Ovary (tissue), 9 donors: Measurements from ENCODE around the gene SPARC. TPM values are rescaled to one million over a fixed set of nuclear protein-coding genes. Genes with fewer than 3 reads are reported as not detected.
"Not testable (repeated sequence)": the region's sequence is repeated elsewhere in the genome, so short reads cannot be mapped to it uniquely, and the experiment has no call there.

Experiments
- DNase-seq, 5 donors: peaks; one replicate each; pipeline ENCODE4 v3.0.0-alpha.2; 2019 to 2020
- H3K27ac ChIP-seq, 2 donors: fragments of 200-600 bp; one replicate each; pipeline versions ENCODE4 v1.5.1 to v1.8.0; 2019 to 2022
- H3K27me3 ChIP-seq: fragments of 200-600 bp; one replicate; pipeline ENCODE4 v1.8.0; 2022
- H3K36me3 ChIP-seq: fragments of 200-600 bp; sonication (generic); one replicate; pipeline ENCODE4 v1.5.1; 2019
- H3K4me1 ChIP-seq: one replicate; pipeline ENCODE4 v1.8.1; 2013; ENCODE audit warnings: mild to moderate bottlenecking, moderate library complexity; ENCODE audit not compliant: insufficient read depth
- H3K4me3 ChIP-seq: fragments of 200-600 bp; sonication (generic); one replicate; pipeline ENCODE4 v1.5.1; 2017
- H3K9me3 ChIP-seq, 2 donors: fragments of 200-600 bp in 1 of 2; sonication (generic) in 1 of 2; one replicate each; pipeline versions ENCODE4 v1.5.1 to v1.8.1; 2013 to 2019; ENCODE audit warnings: mild to moderate bottlenecking in 1 of 2, moderate library complexity in 1 of 2
- CTCF ChIP-seq, 3 donors: fragments of 450-650 bp in 2 of 3; fragments of 200-600 bp in 1 of 3; IDR thresholded peaks; one replicate each; pipeline versions ENCODE4 v1.5.1 to v1.8.0; 2016 to 2022; ENCODE audit warnings: antibody characterized with exemption in 3 of 3, mild to moderate bottlenecking in 1 of 3
- EP300 ChIP-seq: sonication (generic); formaldehyde crosslinking; IDR thresholded peaks from one replicate; pipeline ENCODE4 v1.6.1; 2017; ENCODE audit warnings: antibody characterized with exemption
- POLR2A ChIP-seq: fragments of 450-650 bp; IDR thresholded peaks from one replicate; pipeline ENCODE4 v1.6.1; 2017; ENCODE audit warnings: antibody characterized with exemption, mild to moderate bottlenecking, moderate library complexity
- WGBS, 3 donors: extraction: QIAGEN DNeasy Blood & Tissue Kit in 1 of 3; methylation state at CpG; one replicate each; pipeline versions ENCODE4 v1.1.5 to v1.1.7; 2013 to 2017; 5-methylcytosine and 5-hydroxymethylcytosine counted together
- intact Hi-C, 4 donors: fragments of 100-400 bp; cut with DNase I; formaldehyde crosslinking; loops; one replicate each; pipeline versions ENCODE4 v1.11.0 to v1.15.1; 2022 to 2023
- polyA plus RNA-seq, 2 donors: library from polyadenylated mRNA; stranded (reverse); fragments of 200-250 nt in 1 of 2; fragments of 350-450 nt in 1 of 2; fragmentation: Illumina TruSeq in 1 of 2; extraction: RNeasy Lipid Tissue Mini Kit (QIAGEN cat#74804) in 1 of 2; gene quantifications; one replicate each; pipeline ENCODE4 v1.2.3, GENCODE V29; 2013 to 2014
- total RNA-seq, 7 donors: library from RNA; depleted of rRNA in 2 of 7; stranded (reverse); fragments of >200 nt in 2 of 7; fragmentation: NEBNext Ultra II Directional in 3 of 7; extraction: Animal tissue kit (Norgen Biotek cat#: 25700) in 3 of 7; gene quantifications; one replicate each; pipeline versions ENCODE4 v1.1.0 to v1.2.4, GENCODE V29; 2016 to 2023
- donor health status: DM: no; HTN: no; CAD: no; lungs with moderate emphysema.
- donor health status: DM: no; HTN: no; CAD: no.
- donor health status: Bipolar disorder and iron deficiency.
- donor health status: DM: yes; HTN: yes; CAD: no.
- donor health status: DM: no; HTN: no; CAD: no.
- donor health status: DM: yes; HTN: yes; CAD: no.

The SPARC gene
- total and polyA plus RNA-seq, 9 donors, result 220 to 2,564 (median 924) TPM

DNA sequence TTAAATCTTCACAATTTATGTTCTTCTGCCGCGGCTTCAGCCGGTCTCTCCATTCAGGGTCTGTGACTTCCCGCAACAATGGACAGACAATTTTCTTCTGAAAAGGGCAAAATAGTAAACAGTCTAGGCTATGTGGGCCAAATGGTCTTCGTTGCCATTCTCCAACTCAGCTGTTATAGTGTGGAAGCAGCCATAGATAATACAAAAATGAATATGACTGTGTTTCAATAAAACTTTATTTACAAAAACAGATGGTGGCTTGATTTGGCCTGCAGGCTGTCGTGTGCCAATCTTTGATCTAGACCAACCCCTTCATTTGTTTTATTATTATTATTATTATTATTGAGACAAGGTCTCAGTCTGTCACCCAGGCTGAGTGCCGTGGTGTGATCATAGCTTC, 43.7 kb upstream of the SPARC start:
- no peak for DNase-seq
- TF ChIP-seq CTCF (IDR thresholded peaks at IDR 0.05), result no peak
- TF ChIP-seq EP300, result no peak
- no peak for TF ChIP-seq POLR2A
- intact Hi-C loops, result no loop called here
- H3K4me1 ChIP-seq, result no peaks in the 10 kb centered on the region
- no peaks in the 10 kb centered on the region for H3K9me3 ChIP-seq
- H3K27ac ChIP-seq, result no peak overlapping the region
- H3K4me3 ChIP-seq, result no peak overlapping the region
- 91 to 96% (median 95%) methylated on average over 7 of the region's 7 CpGs for WGBS, 3 donors
- no peaks in the 10 kb centered on the region for H3K27me3 ChIP-seq
- H3K36me3 ChIP-seq, result no peaks in the 10 kb centered on the region

DNA sequence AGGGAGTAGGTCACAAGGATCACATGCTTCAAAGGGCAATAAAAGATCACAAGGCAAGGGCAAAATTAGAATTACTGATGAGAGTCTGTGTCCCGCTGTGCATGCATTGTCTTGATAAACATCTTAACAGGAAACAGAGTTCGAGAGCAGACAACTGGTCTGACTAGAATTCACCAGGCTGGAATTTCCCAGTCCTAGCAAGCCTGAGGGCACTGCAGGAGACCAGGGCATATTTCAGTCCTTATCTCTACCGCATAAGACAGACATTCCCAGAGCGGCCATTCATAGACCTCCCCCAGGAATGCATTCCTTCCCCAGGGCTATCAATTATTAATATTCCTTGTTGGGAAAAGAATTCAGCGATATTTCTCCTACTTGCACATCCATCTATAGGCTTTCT, 42.9 kb upstream of the SPARC start:
- H3K27me3 ChIP-seq, H3K36me3 ChIP-seq, DNase-seq, H3K4me3 ChIP-seq, H3K9me3 ChIP-seq, H3K27ac ChIP-seq, H3K4me1 ChIP-seq, intact Hi-C loops: not testable (repeated sequence)
- 83 to 91% (median 90%) methylated on average over 5 of the region's 5 CpGs for WGBS, 3 donors

- DNase-seq, result no peak
- Histone ChIP-seq H3K36me3 (no peaks in the 10 kb centered on the region), H3K9me3 (no peaks in the 10 kb centered on the region), H3K4me3 (no peak overlapping the region), H3K27ac (no peak overlapping the region), H3K27me3 (no peaks in the 10 kb centered on the region), H3K4me1 (peaks cover 5% of the 10 kb centered on the region)
- intact Hi-C loops, result no loop called here
- 53 to 69% (median 59%) methylated on average over 2 of the region's 2 CpGs for WGBS, 3 donors
- no peak for TF ChIP-seq POLR2A
- TF ChIP-seq CTCF (IDR thresholded peaks at IDR 0.05), result no peak
- TF ChIP-seq EP300, result no peak
Measured at GRCh38 chr5:151724360-151724759, 37.6 kb upstream of the SPARC start.

DNA sequence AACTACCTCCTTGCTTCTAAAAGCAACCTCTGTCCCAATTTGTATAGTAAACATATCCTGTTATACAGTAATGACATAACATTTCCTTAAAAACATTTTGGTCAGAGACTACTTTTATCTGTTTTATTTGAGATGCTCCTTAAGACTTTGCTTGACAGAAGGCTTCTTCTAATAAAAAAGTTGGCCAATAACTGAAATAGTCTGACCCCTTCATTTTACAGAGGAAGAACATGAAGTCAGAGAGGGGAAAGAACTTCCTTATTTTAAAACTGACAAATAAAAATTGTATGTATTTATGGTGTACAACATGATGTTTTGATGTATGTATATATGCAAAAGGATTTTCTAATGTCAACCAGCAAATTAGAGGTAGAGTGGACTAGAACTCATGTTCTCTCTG, 35.8 kb upstream of the SPARC start:
- H3K27me3 ChIP-seq, result no peaks in the 10 kb centered on the region
- no peak for DNase-seq
- H3K9me3 ChIP-seq, result no peaks in the 10 kb centered on the region
- H3K4me1 ChIP-seq, result peaks cover 5% of the 10 kb centered on the region
- intact Hi-C loops, result no loop called here
- H3K27ac ChIP-seq, result no peak overlapping the region
- TF ChIP-seq CTCF (IDR thresholded peaks at IDR 0.05), result no peak
- no peak for TF ChIP-seq POLR2A
- H3K4me3 ChIP-seq, result no peak overlapping the region
- no peaks in the 10 kb centered on the region for H3K36me3 ChIP-seq

GRCh38 chr5:151721812-151722391, 35.2 kb upstream of the SPARC start:
- TF ChIP-seq EP300 (no peak), POLR2A (no peak), CTCF (IDR thresholded peaks at IDR 0.05) (no peak)
- no peak for DNase-seq
- Histone ChIP-seq H3K4me3 (no peak overlapping the region), H3K36me3 (no peaks in the 10 kb centered on the region), H3K27ac (no peak overlapping the region), H3K27me3 (no peaks in the 10 kb centered on the region), H3K9me3 (no peaks in the 10 kb centered on the region), H3K4me1 (peaks cover 5% of the 10 kb centered on the region)
- intact Hi-C loops, result no loop called here
